ENCODE data around the gene SSTR5.

SSTR5 gene

DNA sequence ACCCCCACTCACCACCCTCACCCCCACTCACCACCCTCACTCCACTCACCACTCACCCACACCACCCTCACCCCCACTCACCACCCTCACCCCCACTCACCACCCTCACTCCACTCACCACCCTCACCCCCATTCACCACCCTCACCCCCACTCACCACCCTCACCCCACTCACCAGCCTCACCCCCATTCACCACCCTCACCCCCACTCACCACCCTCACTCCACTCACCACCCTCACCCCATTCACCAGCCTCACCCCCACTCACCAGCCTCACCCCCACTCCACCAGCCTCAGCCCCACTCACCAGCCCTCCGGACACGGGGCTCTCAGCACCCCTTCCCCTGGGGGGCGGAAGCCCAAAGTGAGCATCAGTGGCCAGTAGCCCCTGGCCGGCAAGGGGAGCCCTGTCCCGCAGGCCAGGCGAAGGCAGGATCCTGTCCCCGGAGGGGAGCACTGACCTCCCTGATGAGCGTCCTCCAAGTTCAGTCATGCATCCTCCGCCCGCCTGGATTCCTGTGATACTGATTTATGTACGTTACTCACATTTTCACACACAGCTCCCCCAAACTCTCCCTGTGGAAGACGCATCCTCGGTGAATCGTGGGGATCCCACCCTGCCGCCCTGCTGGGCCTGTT lies 41.5 kb downstream of the SSTR5 start:
- Mint-ChIP-seq H3K27me3 (ENCODE audit: low read depth) (peaks cover 19% of the 10 kb centered on the region), H3K9me3 (no peaks in the 10 kb centered on the region), H3K4me1 (no peaks in the 10 kb centered on the region), H3K4me3 (no peak overlapping the region), H3K27ac (no peak overlapping the region), H3K36me3 (ENCODE audit: low read depth) (no peaks in the 10 kb centered on the region)
- TF ChIP-seq, protein P1, sequence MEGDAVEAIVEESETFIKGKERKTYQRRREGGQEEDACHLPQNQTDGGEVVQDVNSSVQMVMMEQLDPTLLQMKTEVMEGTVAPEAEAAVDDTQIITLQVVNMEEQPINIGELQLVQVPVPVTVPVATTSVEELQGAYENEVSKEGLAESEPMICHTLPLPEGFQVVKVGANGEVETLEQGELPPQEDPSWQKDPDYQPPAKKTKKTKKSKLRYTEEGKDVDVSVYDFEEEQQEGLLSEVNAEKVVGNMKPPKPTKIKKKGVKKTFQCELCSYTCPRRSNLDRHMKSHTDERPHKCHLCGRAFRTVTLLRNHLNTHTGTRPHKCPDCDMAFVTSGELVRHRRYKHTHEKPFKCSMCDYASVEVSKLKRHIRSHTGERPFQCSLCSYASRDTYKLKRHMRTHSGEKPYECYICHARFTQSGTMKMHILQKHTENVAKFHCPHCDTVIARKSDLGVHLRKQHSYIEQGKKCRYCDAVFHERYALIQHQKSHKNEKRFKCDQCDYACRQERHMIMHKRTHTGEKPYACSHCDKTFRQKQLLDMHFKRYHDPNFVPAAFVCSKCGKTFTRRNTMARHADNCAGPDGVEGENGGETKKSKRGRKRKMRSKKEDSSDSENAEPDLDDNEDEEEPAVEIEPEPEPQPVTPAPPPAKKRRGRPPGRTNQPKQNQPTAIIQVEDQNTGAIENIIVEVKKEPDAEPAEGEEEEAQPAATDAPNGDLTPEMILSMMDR (IDR thresholded peaks at IDR 0.05; ENCODE audit: unreplicated experiment in 3 of 3): no peak

DNA sequence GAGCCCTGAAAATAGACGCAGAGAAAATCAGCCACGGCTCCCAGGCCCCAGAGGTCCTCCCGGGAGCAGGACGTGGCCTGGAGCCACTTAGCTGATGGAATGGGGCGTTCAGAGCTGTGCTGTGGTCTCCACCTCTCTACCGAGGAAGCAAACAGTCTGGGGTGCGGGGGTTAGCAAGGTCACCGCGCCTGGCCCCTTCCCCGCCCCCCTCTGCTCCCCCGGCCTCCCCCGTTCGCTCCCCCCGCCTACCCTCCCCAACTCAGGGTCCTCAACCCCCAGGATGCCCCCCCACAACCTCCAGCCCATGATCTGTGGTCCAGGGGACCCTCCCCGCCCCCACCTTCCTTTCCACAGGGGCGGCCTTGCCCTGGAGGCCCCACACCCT lies 44.1 kb downstream of the SSTR5 start:
- no peaks in the 10 kb centered on the region for H3K9me3 Mint-ChIP-seq
- H3K27ac Mint-ChIP-seq: no peak overlapping the region
- no peaks in the 10 kb centered on the region for H3K4me1 Mint-ChIP-seq
- H3K4me3 Mint-ChIP-seq: no peak overlapping the region
- H3K36me3 Mint-ChIP-seq (ENCODE audit: low read depth): no peaks in the 10 kb centered on the region
- H3K27me3 Mint-ChIP-seq (ENCODE audit: low read depth): peaks cover 3% of the 10 kb centered on the region
- TF ChIP-seq, protein P1 (IDR thresholded peaks at IDR 0.05; ENCODE audit: unreplicated experiment in 3 of 3): no peak

DNA sequence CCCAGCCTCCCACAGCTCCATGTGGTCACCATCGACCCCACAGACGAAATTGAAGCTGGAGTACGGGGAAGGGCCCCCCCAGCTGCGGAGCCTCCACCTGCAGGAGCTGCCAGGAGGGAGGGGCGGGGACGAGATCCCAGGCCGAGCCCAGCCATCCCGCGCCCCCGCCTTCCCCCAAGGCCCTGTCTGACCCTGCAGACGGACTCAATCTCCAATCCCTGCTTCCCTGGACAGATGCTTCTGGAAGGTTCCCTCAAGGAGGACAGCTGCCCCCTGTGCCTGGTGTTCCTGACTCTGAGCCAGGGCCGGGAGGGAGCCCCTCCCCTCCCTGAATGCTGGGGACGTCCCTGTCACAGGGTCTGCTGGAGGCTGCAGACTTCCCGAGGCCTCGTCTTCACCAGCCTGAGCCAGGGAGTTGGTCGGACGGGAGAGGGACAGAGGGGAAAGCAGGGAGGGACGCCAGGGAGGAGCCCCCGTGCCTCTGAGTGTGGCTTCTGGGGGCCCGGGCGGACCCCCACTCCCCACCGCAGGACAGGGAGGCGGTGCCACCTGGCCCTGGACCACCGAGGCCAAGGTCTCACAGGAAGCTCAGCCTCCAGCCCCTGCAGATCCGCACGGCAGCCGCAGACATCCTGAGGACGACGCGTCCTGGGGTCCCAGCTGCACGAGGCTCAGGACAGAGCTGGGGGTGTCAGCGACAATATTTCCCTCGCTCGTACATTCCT lies 44.8 kb downstream of the SSTR5 start:
- no peak overlapping the region for H3K27ac Mint-ChIP-seq
- no peaks in the 10 kb centered on the region for H3K36me3 Mint-ChIP-seq (ENCODE audit: low read depth)
- TF ChIP-seq, protein P1 (IDR thresholded peaks at IDR 0.05; ENCODE audit: unreplicated experiment in 3 of 3): no peak
- H3K9me3 Mint-ChIP-seq: no peaks in the 10 kb centered on the region
- no peaks in the 10 kb centered on the region for H3K27me3 Mint-ChIP-seq (ENCODE audit: low read depth)
- no peak overlapping the region for H3K4me3 Mint-ChIP-seq
- H3K4me1 Mint-ChIP-seq: no peaks in the 10 kb centered on the region

DNA sequence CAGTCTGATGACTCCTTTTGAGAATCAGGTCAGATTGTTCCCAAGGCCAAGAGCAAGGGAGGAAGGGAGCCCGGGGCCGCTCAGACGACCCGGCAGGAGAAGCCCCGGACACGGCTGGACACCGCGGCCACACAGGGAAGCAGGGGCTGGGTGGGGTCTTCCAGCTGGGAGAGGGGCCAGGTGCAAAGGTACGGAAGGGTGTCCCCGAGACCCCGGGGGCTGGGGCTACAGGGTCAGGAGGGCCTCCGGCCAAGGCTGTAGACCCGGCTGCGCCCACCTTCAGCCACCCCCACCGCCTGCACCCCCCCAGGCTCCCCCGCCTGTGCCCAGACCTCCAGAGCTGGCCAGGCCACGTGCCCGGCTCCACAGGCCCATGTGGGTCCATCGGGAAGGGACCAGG lies 45.4 kb downstream of the SSTR5 start:
- TF ChIP-seq, protein P1 (IDR thresholded peaks at IDR 0.05; ENCODE audit: unreplicated experiment in 3 of 3): no peak
- Mint-ChIP-seq H3K4me3 (no peak overlapping the region), H3K36me3 (ENCODE audit: low read depth) (no peaks in the 10 kb centered on the region), H3K27me3 (ENCODE audit: low read depth) (no peaks in the 10 kb centered on the region), H3K9me3 (no peaks in the 10 kb centered on the region), H3K4me1 (no peaks in the 10 kb centered on the region), H3K27ac (no peak overlapping the region)

DNA sequence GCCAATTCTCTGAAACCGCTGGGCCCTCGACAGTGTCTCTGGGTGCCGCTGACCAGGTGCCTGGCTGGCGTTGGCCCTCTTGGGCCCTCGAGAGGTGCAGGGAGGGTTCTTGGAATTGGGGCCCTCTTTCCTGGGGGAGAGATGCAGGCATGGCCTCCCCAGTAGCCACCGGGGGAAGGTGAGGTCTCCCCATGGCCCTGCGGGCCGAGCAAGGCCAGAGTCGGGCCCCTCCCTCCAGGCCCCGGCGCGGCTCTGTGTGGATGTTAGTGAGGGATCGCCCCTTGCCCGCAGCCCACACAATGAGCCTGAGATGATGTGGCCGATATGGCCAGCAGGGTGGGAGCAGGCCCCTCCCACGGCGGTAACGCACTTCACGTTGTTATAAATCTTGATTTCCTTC lies 46.6 kb downstream of the SSTR5 start:
- Mint-ChIP-seq H3K9me3 (no peaks in the 10 kb centered on the region), H3K4me3 (no peak overlapping the region), H3K36me3 (ENCODE audit: low read depth) (no peaks in the 10 kb centered on the region), H3K4me1 (no peaks in the 10 kb centered on the region), H3K27me3 (ENCODE audit: low read depth) (no peaks in the 10 kb centered on the region), H3K27ac (no peak overlapping the region)
- TF ChIP-seq, protein P1 (IDR thresholded peaks at IDR 0.05; ENCODE audit: unreplicated experiment in 3 of 3): no peak

Measured in nephron (organoid).